Measurements from ENCODE around the gene DCAF11.

The DCAF11 gene

DNA sequence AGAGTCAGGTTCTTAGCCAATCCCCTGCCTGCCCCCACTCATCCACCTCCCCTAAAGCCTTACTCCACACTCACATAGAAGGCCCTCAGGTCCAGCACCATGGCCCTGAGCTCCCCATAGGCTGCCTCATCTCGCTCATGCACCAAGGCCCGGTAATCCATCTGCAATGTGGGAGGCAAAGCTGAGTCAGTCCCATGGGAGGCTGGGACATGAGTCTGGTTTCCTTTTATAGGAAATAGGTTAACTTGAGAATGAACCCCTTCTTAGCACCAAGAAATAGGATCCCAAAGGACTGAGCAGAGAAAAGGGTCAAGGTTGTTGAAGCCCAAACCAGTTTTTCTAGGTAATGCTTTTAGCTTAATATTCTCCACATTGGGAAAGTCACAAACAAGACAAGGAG is 28.9 kb downstream of the DCAF11 start:
- DNase-seq = no peak

GRCh38 chr14:24144451-24144850 is 29.9 kb downstream of the DCAF11 start:
- DNase-seq = no peak

GRCh38 chr14:24145219-24145618 is 30.6 kb downstream of the DCAF11 start:
- DNase-seq = no peak

DNA sequence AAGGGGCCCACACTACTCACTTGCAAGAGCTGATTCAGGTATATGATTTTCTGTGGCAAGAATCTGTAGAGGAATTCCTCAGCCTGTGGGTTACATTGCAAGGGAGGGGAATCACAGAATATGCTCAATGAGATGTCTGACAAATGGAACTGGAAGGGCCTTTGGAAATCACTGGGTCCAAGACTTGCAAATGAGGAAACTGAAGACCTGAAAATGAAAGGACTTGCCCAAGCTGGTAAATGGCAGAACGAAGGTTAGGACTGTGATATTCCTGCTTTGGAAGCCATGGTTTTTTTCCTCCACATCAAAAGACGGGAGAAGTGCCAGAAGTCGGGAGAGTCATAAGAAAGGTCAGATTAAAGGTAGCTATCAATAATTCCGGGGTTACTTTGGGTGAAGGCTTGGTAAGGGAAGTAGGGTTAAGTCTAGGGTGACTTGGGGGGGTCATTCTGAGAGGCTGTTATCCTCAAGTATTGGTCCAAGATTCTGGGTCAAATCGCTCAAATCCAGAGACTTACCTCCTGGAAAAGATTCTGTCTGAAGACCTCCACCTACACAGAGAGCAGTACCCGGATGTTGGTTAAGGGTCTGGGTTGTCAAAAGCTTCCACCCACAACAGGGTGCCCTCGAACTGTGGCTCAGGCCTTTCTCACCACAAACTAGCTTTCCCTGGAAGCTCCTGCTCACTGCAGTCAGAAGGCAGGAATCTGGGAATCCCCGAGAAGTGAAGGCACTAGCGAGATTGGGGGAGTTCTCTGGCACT is 31.3 kb downstream of the DCAF11 start:
- no peak for DNase-seq

DNA sequence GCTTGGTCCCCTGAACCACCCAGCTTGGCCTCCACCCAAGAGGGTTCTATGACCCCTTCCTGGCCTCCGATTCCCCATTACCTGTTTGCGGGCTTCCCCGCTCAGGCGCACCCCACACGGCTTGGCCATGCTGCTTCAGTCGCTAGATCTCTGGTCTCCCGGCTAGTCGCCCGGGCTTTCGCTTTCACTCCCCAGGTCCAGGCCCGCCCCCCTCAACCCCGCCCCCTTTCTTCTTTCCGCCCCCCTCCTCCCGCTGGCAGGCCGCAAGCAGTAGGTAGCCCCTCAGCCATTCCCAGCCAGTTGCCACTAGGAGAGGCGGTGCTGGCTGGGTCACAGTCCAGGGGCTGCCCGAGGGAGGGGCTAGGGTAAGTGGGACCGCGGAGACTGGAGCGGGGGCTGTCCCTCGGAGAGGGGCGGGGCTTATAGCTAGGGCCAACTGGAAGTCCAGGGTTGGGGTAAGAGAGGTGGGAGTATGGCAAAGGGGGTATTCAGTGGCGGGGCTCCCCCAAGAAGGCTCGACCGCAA is 31.9 kb downstream of the DCAF11 start, which contains the start of gene PSME2:
Gene PSME2, minus strand, starts transcription at position 158 of the 525 bp plus-strand sequence. Its CDS starts 29 bp downstream, at position 129.
- DNase-seq = peak; percentile 80

DNA sequence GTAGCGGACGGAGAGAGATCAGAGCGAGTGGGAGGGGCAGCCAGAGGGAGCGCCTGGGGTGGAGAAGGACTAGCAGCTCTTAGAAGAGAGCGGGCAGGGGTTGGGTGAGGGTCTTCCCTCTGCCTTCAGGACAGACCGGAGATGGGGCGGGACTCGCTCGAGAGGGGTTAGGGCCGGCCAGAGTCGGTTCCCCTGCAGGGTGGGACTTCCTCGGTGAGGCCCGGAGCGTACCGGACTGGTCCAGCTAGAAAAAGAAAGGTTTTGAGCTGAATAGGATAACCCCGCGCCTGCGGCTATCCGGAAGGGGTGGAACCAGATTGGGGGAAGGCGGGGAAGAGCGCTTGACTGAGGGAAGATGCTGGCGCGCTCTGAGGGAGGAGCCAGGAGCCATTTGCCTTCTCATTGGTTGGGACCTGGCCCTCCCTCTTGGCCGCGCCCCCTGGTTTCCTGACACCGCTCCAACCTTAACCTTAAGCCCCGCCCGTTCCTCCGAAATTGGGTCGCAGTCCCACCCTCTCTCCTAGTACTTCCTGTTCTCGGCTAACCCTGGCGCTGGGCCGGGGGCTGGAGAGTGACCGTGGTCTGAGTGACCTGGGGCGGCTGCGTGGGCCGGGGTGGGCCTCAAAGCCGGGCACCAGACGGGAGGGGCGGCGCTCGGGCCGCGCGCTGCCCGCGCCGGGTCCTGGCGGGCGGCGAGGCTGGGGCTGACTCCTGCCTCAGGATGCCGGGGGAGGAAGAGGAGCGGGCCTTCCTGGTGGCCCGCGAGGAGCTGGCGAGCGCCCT is 32.6 kb downstream of the DCAF11 start, which contains the start of gene RNF31:
Gene RNF31, plus strand, starts transcription at position 521 of the 783 bp plus-strand sequence. Its CDS starts 201 bp downstream, at position 722.
- DNase-seq = peak; percentile 94

DNA sequence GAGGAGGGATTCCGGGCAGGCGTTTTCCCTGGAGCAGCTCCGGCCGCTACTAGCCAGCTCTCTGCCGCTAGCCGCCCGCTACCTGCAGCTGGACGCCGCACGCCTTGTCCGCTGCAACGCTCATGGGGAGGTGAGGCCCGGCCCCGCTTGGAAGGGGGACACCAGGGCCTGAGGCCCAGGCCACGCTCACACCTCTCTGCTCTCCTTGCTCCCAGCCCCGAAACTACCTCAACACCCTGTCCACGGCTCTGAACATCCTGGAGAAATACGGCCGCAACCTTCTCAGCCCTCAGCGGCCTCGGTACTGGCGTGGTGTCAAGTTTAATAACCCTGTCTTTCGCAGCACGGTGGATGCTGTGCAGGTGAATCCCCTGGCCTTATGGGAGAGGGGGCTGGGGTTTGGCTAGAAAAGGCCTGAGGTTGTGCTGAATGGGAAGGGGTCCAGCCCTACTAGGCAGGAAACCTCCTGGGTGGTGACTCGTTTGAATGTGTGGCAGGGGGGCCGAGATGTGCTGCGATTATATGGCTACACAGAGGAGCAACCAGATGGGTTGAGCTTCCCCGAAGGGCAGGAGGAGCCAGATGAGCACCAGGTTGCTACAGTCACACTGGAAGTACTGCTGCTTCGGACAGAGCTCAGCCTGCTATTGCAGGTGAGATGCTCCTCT is 33.3 kb downstream of the DCAF11 start:
- DNase-seq = no peak

GRCh38 chr14:24149302-24149969 is 34.9 kb downstream of the DCAF11 start:
- DNase-seq = no peak

DNA sequence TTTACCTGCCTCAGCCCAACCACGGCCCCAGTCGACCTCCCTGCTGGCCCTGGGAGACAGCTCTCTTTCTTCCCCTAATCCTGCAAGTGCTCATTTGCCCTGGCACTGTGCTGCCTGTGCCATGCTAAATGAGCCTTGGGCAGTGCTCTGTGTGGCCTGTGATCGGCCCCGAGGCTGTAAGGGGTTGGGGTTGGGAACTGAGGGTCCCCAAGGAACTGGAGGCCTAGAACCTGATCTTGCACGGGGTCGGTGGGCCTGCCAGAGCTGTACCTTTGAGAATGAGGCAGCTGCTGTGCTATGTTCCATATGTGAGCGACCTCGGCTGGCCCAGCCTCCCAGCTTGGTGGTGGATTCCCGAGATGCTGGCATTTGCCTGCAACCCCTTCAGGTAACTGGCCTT is 35.5 kb downstream of the DCAF11 start:
- DNase-seq = no peak

- DNase-seq = no peak
These were observed 36.0 kb downstream of the DCAF11 start for GRCh38 chr14:24150567-24150966.

DNA sequence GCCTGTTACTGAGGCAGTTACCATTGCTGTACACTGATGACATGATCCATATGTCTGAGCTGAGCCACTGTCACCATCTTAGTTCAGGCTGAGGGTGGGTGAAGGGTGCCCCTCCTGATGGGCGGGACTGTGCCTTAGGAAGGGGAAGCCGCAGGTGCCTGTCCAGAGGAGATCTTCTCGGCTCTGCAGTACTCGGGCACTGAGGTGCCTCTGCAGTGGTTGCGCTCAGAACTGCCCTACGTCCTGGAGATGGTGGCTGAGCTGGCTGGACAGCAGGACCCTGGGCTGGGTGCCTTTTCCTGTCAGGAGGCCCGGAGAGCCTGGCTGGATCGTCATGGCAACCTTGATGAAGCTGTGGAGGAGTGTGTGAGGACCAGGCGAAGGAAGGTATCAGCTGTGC is 36.4 kb downstream of the DCAF11 start:
- DNase-seq = no peak

DNA sequence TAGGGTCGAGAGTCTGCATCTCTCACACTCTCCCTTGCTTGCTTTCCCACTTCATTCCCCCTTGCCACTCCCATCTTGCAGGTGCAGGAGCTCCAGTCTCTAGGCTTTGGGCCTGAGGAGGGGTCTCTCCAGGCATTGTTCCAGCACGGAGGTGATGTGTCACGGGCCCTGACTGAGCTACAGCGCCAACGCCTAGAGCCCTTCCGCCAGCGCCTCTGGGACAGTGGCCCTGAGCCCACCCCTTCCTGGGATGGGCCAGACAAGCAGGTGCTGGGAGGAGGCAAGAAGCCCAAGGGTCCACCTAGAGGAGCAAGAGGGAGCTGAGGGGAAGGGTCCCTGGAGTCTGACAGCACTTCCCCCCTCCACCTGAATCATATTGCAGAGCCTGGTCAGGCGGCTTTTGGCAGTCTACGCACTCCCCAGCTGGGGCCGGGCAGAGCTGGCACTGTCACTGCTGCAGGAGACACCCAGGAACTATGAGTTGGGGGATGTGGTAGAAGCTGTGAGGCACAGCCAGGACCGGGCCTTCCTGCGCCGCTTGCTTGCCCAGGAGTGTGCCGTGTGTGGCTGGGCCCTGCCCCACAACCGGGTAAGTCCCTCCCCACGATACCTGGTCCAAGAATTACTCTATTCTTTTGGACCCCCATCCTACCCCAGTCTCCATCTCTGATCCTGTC is 37.0 kb downstream of the DCAF11 start:
- no peak for DNase-seq

DNA sequence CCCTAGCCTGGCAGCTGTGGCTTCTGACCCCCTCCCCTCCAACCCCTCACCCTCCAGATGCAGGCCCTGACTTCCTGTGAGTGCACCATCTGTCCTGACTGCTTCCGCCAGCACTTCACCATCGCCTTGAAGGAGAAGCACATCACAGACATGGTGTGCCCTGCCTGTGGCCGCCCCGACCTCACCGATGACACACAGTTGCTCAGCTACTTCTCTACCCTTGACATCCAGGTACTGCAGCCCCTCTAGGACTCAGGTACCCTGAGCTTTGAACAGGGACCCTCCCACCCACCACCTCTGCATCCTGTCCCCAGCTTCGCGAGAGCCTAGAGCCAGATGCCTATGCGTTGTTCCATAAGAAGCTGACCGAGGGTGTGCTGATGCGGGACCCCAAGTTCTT is 40.5 kb downstream of the DCAF11 start:
- no peak for DNase-seq

DNA sequence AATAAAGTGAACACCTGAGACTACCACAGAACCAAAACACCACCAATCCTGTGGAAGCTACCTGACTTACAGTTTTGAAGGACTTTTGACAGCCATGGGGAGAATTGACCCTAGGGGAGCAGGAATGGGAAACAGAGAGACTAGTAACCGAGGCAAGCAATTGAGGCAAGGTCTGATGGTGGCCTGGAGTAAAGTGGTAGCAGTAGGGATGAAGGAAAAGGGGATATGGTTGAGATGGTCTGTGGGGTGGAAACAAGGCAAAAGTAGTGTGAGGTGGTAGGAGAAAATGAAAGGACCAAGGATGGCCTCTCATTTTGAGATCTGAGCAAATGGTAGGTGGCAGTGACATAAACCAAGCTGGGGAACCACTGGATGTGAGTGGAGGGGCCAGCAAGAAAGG is 42.3 kb downstream of the DCAF11 start:
- no peak for DNase-seq

GRCh38 chr14:24157331-24157730 is 42.8 kb downstream of the DCAF11 start:
- no peak for DNase-seq

- DNase-seq = no peak
These were observed 45.4 kb downstream of the DCAF11 start for GRCh38 chr14:24159777-24160498.

DNA sequence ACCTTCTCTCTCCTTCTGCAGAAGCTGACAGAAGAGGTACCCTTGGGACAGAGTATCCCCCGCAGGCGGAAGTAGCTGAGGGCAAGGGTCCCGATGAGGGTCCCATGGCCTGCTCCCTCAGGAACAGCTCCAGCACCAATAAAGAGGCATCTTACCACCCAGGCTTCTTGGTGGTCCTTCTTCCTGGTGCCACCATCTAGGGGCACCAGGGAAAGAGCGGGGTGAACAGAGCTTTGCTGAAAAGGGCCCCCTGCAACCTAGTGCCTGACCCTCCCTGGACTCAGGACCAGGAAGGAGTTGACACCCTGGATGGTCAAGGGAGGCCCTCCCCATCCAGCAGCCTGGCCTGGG is 45.9 kb downstream of the DCAF11 start:
- no peak for DNase-seq

DNA sequence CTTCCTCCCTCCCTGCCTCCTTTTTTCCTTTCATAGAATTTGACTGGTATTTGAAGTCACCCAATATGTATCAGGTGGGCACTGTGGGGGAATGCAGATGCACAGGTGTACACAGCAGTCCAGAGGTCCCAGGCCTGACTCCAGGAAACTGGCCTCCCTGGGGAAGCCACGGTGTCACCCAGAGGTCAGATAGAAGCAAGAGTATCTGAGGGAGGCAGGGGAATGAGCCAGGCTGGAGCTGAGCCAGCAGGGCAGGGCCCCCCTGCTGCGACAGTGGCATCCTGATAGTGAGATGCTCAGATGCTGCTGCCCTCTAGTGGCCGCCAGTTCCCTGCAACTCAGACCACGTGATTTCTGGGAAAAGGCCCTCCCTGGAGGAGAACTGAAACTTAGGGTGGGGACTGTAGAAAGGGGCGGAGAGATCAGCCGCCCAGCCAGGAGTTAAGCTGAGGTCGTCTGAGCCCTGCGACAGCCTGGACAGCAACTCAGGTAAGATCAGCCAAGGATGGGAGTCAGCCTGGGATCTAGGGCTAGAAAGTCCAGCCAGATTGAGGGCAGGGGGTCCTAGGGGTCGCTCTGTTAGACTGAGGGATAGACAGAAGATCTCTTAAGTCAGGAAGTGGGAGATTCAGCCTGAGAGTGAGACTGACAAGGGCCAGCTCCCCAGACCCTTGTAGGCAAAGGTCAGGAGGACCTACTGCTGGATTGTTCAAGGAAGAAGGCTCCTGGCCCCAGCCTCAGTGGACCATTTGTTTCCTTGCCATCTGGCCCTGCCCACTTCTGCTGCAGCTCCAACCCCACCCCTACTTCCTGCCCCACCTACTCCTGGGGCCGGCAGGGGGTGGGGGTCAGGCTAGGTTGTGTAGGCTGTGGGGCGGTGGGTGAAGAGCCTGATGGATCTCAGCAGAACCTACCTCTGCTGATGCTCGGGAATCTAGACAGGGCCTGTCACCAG is 46.5 kb downstream of the DCAF11 start, which contains the start of gene IRF9:
Gene IRF9, plus strand, starts transcription at position 416 of the 955 bp plus-strand sequence. CDS start 880 bp downstream, outside the sequence.
- DNase-seq = peak; percentile 97

DNA sequence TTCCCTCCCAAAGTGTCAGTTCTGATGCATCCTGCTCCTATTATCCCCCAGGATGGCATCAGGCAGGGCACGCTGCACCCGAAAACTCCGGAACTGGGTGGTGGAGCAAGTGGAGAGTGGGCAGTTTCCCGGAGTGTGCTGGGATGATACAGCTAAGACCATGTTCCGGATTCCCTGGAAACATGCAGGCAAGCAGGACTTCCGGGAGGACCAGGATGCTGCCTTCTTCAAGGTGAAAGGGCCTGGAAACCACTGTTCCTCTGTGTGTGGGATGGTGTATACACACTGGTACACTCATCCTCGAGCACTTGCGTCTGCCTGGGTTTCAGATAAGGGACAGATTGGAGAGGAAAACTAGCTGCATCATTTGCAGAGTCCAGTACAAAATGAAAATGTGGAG is 47.5 kb downstream of the DCAF11 start:
- DNase-seq = no peak

DNA sequence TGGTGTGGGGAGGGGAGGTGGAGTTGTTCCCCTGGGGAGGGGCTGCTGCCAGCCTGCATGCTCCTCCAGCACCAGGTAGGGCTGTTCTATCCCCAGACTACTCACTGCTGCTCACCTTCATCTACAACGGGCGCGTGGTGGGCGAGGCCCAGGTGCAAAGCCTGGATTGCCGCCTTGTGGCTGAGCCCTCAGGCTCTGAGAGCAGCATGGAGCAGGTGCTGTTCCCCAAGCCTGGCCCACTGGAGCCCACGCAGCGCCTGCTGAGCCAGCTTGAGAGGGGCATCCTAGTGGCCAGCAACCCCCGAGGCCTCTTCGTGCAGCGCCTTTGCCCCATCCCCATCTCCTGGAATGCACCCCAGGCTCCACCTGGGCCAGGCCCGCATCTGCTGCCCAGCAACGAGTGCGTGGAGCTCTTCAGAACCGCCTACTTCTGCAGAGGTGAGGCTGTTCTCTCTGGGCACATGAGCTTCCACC is 50.0 kb downstream of the DCAF11 start:
- DNase-seq = no peak
